GM19238 (cell line): Measurements from ENCODE around the gene GNAZ.
"Not testable (repeated sequence)": the region's sequence is repeated elsewhere in the genome, so short reads cannot be mapped to it uniquely, and the experiment has no call there.

Experiments
- DNase-seq: peaks from one replicate; pipeline ENCODE4 v3.0.0; 2011; ENCODE audit warnings: low spot score; ENCODE audit not compliant: insufficient read length

Gene GNAZ

GRCh38 chr22:23070418-23071229 is at the start of gene GNAZ:
GNAZ (plus strand) TSS chr22:23070519; CDS start chr22:23095696, 25,177 bp downstream.
- peak; percentile 40 for DNase-seq

- DNase-seq = no peak
These were observed 49.5 kb upstream of the GNAZ start for GRCh38 chr22:23020659-23021293.

GRCh38 chr22:23021660-23022353 is 48.5 kb upstream of the GNAZ start:
- DNase-seq = not testable (repeated sequence)

GRCh38 chr22:23023294-23023693 is 47.0 kb upstream of the GNAZ start:
- DNase-seq = no peak

GRCh38 chr22:23026777-23027176 is 43.5 kb upstream of the GNAZ start:
- DNase-seq = no peak

GRCh38 chr22:23027849-23028248 is 42.5 kb upstream of the GNAZ start:
- DNase-seq = not testable (repeated sequence)

- no peak for DNase-seq
These were observed 40.6 kb upstream of the GNAZ start for GRCh38 chr22:23029521-23030228.

- no peak for DNase-seq
These were observed 38.9 kb upstream of the GNAZ start for GRCh38 chr22:23031381-23031780.

- no peak for DNase-seq
These were observed 38.5 kb upstream of the GNAZ start for GRCh38 chr22:23031786-23032185.

- no peak for DNase-seq
These were observed 37.7 kb upstream of the GNAZ start for GRCh38 chr22:23032658-23033057.

GRCh38 chr22:23033116-23033905 is 37.0 kb upstream of the GNAZ start:
- DNase-seq = no peak

- no peak for DNase-seq
These were observed 35.4 kb upstream of the GNAZ start for GRCh38 chr22:23034621-23035556.

- peak; percentile 19 for DNase-seq
These were observed 34.6 kb upstream of the GNAZ start for GRCh38 chr22:23035557-23036277.

GRCh38 chr22:23036684-23037428 is 33.5 kb upstream of the GNAZ start:
- no peak for DNase-seq

- no peak for DNase-seq
These were observed 32.6 kb upstream of the GNAZ start for GRCh38 chr22:23037429-23038333.

GRCh38 chr22:23038334-23038642 is 32.0 kb upstream of the GNAZ start:
- no peak for DNase-seq

GRCh38 chr22:23038902-23039301 is 31.4 kb upstream of the GNAZ start:
- DNase-seq = no peak
